ENCODE results near the gene SMG5.
A peak's percentile ranks its signal among the peaks of the same experiment; 100 is the strongest.

Gene SMG5

DNA sequence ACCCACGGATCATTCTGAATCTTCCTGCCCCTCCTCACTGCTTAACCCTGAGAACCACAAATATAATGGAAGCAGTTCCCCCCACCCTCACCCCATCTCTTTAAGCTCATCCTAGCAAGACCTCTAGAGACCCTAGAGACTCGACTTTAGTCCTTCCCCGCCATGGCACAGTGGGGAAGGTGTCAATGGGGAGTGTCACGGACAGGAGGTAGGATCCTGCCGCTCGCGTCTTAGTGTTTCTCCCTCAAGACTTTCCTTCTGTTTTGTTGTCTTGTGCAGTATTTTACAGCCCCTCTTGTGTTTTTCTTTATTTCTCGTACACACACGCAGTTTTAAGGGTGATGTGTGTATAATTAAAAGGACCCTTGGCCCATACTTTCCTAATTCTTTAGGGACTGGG is 70.5 kb downstream of the SMG5 start:
- H3K9me3 ChIP-seq (ENCODE audit: insufficient read depth, low read length) = no peaks in the 10 kb centered on the region
- peak overlapping the region; percentile 84 for H3K4me2 ChIP-seq (ENCODE audit: low read depth, low read length, poor library complexity, severe bottlenecking)
- H4K20me1 ChIP-seq (ENCODE audit: low read depth, low read length) = no peaks in the 10 kb centered on the region
- H3F3A ChIP-seq (ENCODE audit: insufficient read depth) = no peaks in the 10 kb centered on the region
- H2AFZ ChIP-seq (ENCODE audit: low read depth, low read length, severe bottlenecking) = peak overlapping the region; percentile 3
- H3K79me2 ChIP-seq (ENCODE audit: insufficient read depth, low read length) = peaks cover 18% of the 10 kb centered on the region
- no peaks in the 10 kb centered on the region for H3K9me2 ChIP-seq (replicated peaks; ENCODE audit: insufficient read depth, low read length)
- no peaks in the 10 kb centered on the region for H3K27me3 ChIP-seq (ENCODE audit: low read length)
- H3K9ac ChIP-seq (ENCODE audit: low read length) = peak overlapping the region; percentile 78
- peak overlapping the region; percentile 81 for H3K27ac ChIP-seq (ENCODE audit: low read depth, low read length)
- TF ChIP-seq EZH2phosphoT487 (conservative IDR thresholded peaks at IDR 0.05; ENCODE audit: low read length) = no peak
- TF ChIP-seq, protein P1, sequence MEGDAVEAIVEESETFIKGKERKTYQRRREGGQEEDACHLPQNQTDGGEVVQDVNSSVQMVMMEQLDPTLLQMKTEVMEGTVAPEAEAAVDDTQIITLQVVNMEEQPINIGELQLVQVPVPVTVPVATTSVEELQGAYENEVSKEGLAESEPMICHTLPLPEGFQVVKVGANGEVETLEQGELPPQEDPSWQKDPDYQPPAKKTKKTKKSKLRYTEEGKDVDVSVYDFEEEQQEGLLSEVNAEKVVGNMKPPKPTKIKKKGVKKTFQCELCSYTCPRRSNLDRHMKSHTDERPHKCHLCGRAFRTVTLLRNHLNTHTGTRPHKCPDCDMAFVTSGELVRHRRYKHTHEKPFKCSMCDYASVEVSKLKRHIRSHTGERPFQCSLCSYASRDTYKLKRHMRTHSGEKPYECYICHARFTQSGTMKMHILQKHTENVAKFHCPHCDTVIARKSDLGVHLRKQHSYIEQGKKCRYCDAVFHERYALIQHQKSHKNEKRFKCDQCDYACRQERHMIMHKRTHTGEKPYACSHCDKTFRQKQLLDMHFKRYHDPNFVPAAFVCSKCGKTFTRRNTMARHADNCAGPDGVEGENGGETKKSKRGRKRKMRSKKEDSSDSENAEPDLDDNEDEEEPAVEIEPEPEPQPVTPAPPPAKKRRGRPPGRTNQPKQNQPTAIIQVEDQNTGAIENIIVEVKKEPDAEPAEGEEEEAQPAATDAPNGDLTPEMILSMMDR (IDR thresholded peaks at IDR 0.05; ENCODE audit: insufficient read depth, low read length, poor library complexity, severe bottlenecking) = no peak
- peak overlapping the region; percentile 93 for H3K4me3 ChIP-seq (ENCODE audit: insufficient read depth, low read length, poor library complexity, severe bottlenecking)
- H3K36me3 ChIP-seq (ENCODE audit: low read length) = no peaks in the 10 kb centered on the region

DNA sequence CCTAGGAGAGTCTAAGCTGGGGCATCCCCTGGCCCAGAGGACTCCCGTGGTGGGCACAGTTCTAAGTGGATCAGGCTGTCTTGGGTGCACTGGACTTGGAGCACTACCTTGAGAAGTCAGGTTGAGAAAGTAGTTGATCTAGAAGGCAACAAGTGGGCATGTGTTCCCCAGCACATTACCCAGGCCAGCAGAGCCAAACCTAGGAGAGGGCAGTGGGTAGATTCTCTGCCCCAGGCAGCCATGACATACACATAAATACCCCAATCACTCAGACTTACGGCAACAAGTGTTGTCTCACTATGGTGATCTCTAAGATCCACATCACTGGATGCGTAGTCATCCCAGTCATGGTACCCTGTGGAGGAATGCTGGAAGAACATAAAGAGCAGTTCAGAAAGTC is 71.4 kb downstream of the SMG5 start:
- no peak for TF ChIP-seq EZH2phosphoT487 (conservative IDR thresholded peaks at IDR 0.05; ENCODE audit: low read length)
- TF ChIP-seq, protein P1 (IDR thresholded peaks at IDR 0.05; ENCODE audit: insufficient read depth, low read length, poor library complexity, severe bottlenecking) = no peak
- Histone ChIP-seq H4K20me1 (ENCODE audit: low read depth, low read length) (no peaks in the 10 kb centered on the region), H3K27ac (ENCODE audit: low read depth, low read length) (no peak overlapping the region), H3K36me3 (ENCODE audit: low read length) (no peaks in the 10 kb centered on the region), H3K9me3 (ENCODE audit: insufficient read depth, low read length) (no peaks in the 10 kb centered on the region), H3K9me2 (replicated peaks; ENCODE audit: insufficient read depth, low read length) (no peaks in the 10 kb centered on the region), H3F3A (ENCODE audit: insufficient read depth) (no peaks in the 10 kb centered on the region), H3K4me2 (ENCODE audit: low read depth, low read length, poor library complexity, severe bottlenecking) (no peak overlapping the region), H2AFZ (ENCODE audit: low read depth, low read length, severe bottlenecking) (no peak overlapping the region), H3K27me3 (ENCODE audit: low read length) (no peaks in the 10 kb centered on the region), H3K4me3 (ENCODE audit: insufficient read depth, low read length, poor library complexity, severe bottlenecking) (no peak overlapping the region), H3K79me2 (ENCODE audit: insufficient read depth, low read length) (peaks cover 18% of the 10 kb centered on the region), H3K9ac (ENCODE audit: low read length) (no peak overlapping the region)

DNA sequence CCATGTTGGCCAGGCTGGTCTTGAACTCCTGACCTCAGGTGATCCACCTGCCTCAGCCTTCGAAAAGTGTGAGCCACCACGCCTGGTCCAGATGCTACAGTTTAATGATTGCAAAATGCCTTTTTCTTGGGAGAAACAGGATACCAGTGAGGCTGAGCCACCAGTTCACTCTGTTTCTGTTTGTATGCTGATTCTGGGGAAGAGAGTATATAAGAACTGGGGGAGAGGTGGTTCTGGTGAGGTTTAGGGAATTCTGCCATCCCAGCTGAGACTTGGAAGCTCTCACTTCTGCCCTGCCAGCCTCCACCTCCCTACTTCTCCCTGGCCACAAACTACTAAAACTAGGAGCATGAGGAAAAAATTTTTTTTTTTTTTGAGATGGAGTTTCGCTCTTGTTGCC is 77.9 kb downstream of the SMG5 start:
- no peaks in the 10 kb centered on the region for H3K9me3 ChIP-seq (ENCODE audit: insufficient read depth, low read length)
- no peak overlapping the region for H2AFZ ChIP-seq (ENCODE audit: low read depth, low read length, severe bottlenecking)
- no peaks in the 10 kb centered on the region for H3K9me2 ChIP-seq (replicated peaks; ENCODE audit: insufficient read depth, low read length)
- no peak for TF ChIP-seq EZH2phosphoT487 (conservative IDR thresholded peaks at IDR 0.05; ENCODE audit: low read length)
- TF ChIP-seq, protein P1 (IDR thresholded peaks at IDR 0.05; ENCODE audit: insufficient read depth, low read length, poor library complexity, severe bottlenecking) = no peak
- no peaks in the 10 kb centered on the region for H3K27me3 ChIP-seq (ENCODE audit: low read length)
- H3K4me2 ChIP-seq (ENCODE audit: low read depth, low read length, poor library complexity, severe bottlenecking) = no peak overlapping the region
- peaks cover 31% of the 10 kb centered on the region for H3K79me2 ChIP-seq (ENCODE audit: insufficient read depth, low read length)
- no peak overlapping the region for H3K27ac ChIP-seq (ENCODE audit: low read depth, low read length)
- H3K9ac ChIP-seq (ENCODE audit: low read length) = no peak overlapping the region
- no peaks in the 10 kb centered on the region for H3F3A ChIP-seq (ENCODE audit: insufficient read depth)
- H3K4me3 ChIP-seq (ENCODE audit: insufficient read depth, low read length, poor library complexity, severe bottlenecking) = no peak overlapping the region
- no peaks in the 10 kb centered on the region for H3K36me3 ChIP-seq (ENCODE audit: low read length)
- H4K20me1 ChIP-seq (ENCODE audit: low read depth, low read length) = no peaks in the 10 kb centered on the region

Measured in SU-DHL-6 (cell line).